CD4-positive, alpha-beta T cell treated with Interleukin-15 for 1 hour (primary cell): Measurements from ENCODE around the gene CABCOCO1.

Experiments used
- DNase-seq: peaks from one replicate; pipeline ENCODE4 v3.0.0-alpha.2; 2020

CABCOCO1 gene

GRCh38 chr10:61791216-61791615 is 128.5 kb downstream of the CABCOCO1 start:
- DNase-seq = no peak

- DNase-seq = no peak
Observed at GRCh38 chr10:61792097-61792716, 129.5 kb downstream of the CABCOCO1 start.

DNA sequence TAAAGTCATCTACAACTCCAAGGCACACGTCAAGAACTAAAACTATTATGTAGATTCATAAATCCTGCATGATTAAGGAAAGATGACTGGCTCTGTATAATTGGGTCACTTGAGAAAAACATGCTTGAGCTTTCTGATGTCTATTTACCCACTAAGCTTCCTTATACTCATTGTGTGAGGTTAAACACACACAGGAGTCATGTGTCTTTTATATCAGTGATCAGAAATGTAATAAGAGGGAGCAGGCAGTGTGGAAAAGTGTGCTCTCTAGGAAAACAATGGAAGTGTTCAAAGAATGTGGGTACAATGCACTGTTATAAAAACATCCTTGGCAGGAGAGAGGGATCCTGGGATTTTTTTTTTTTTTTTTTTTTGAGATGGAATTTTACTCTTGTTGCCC is 130.2 kb downstream of the CABCOCO1 start:
- DNase-seq = no peak

GRCh38 chr10:61793760-61794703 is 131.3 kb downstream of the CABCOCO1 start:
- DNase-seq = no peak

- DNase-seq = no peak
Observed at GRCh38 chr10:61795147-61795546, 132.4 kb downstream of the CABCOCO1 start.

- no peak for DNase-seq
Observed at GRCh38 chr10:61795551-61795950, 132.8 kb downstream of the CABCOCO1 start.

DNA sequence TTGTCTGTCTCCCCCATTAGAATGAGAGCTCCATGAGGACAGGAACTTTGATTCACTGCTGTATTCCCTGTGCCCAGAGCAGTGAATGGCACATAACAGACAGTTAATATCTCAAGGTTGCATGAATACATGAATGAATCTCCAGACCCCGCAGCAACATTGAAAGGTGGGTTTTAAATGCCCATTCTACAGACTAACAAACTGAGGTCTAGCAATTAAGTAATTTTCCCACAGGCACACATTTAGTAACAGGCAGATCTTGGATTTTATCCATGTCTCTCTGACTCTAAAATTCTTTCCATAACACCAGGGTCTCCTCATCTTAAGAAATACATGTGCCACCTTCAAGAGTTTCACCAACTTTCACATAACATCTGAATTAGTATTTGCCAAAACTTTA is 134.1 kb downstream of the CABCOCO1 start:
- no peak for DNase-seq

- DNase-seq = no peak
Observed at GRCh38 chr10:61797304-61798153, 134.8 kb downstream of the CABCOCO1 start.

- DNase-seq = no peak
Observed at GRCh38 chr10:61798713-61799112, 136.0 kb downstream of the CABCOCO1 start.

DNA sequence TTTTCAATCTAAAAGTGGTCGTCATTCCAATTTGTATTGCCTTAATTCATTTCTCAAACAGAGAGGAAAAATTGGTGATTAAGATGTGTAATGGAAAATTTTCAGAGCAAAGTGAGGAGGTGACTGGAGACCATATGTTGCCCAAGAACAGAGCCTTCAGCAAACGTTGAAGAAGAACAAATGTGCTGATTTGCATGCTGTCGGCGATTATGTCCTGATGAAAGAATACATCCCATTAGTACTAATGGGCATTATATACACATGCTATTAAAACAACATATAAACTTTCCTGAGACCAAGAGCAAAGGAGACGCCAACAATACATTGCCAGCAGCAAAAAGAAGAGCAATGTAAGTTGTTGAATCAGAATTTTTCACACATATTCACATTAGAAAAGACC is 138.8 kb downstream of the CABCOCO1 start:
- DNase-seq = no peak

- DNase-seq = no peak
Observed at GRCh38 chr10:61803269-61803668, 140.5 kb downstream of the CABCOCO1 start.

DNA sequence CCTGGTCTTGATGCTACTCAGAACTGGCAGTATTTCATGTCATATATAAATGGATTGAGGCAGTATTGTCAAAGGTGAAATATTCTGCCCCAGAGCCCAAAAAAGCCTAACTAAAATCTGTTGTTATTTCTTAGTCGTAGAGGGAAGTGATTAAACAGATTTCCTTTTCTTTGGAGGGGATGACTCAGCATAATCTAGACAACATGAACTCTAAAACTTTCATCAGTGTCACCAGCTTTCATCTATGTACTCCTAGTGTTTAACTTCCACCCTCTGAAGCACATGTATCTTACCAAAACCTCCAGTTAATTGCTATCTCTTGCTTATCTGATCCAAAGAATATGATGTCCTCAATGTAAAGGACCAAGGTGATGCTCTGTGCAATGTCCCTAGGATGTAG is 141.7 kb downstream of the CABCOCO1 start:
- DNase-seq = no peak

- DNase-seq = no peak
Observed at GRCh38 chr10:61805091-61805490, 142.4 kb downstream of the CABCOCO1 start.

GRCh38 chr10:61810263-61810662 is 147.5 kb downstream of the CABCOCO1 start:
- DNase-seq = no peak

GRCh38 chr10:61812052-61812721 is 149.5 kb downstream of the CABCOCO1 start:
- DNase-seq = no peak

DNA sequence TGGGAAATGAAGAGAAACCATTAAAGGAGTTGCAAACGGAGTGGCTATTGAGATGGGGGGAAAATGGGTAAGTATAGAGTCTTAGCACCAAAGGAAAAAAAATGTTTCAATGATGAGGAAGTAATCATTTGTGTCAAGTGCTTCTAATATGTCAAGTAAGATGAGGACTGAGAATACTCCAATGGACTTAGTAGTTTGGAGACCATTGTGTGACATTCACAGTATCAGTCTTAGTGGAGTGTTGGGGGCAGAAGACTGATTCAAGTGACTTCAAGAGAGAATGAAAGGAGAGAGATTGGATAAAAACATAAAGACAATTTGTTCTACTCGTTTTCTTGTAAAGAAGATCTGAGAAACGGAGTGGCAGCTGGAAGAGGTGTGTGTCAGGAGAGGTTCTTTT is 150.2 kb downstream of the CABCOCO1 start:
- DNase-seq = no peak

GRCh38 chr10:61814160-61814559 is 151.4 kb downstream of the CABCOCO1 start:
- DNase-seq = no peak

DNA sequence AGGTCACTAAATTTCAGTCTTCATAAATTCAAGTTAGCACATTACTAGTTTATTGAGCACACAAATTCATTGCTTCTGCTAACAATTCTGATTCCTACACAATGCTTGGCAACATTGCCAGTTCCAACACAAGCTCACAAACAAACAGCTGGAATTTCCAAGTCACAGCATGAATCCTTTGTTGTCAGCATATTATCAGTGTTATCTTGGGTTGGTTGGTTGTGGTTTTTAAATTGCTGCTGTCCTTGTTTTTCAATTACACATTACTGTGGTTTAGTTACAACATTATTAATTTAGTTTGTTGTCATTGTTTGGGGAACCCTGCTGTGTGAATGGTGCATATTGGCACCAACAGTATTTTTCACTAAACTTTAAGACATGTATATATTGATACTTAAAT is 152.8 kb downstream of the CABCOCO1 start:
- DNase-seq = no peak
